ENCODE data around the gene RHOG.

- TF ChIP-seq CTCF (IDR thresholded peaks at IDR 0.05) (peak in 1 of 3 experiments; percentile 7), POLR2A (IDR thresholded peaks at IDR 0.05) (no peak)
Observed at GRCh38 chr11:3808861-3809623, 31.7 kb downstream of the RHOG start.

Data from testis (tissue), 2 donors.